ENCODE measurements around the gene MRPS5.

The MRPS5 gene

DNA sequence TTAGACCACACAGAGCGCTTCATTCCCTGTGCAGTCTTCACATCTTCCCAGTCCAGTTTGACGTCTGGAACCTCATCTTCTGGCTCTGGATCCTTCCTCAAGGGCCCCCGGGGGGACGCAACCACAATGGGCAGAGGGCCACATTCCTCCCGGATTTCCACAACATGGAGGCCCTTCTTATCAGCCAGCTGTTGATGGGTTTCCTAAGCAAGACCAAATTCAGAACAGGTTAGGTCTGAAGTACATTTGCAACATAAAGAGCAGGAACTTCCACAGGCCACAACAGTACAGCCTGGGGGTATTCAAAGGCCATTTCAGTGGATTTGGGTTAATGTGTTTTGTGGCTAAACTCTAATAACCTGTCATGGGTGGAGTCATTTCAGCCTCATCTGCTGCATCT is 34.2 kb downstream of the MRPS5 start:
- DNase-seq = no peak

DNA sequence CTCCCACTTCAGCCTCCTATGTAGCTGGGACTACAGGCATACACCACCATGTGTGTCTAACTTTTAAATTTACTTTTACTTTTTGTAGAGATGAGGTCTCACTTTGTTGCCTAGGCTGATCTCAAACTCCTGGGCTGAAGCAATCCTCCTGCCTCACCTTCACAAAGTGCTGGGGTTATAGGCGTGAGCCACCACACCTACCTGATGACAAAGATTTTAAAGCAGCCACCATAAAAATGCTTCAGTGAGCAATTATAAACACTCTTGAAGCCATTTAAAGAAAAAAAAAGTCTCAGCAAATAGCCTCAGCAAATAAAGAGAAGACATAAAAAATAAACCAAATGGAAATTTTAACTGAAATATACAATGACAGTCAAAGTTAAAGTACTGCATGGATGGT is 35.6 kb downstream of the MRPS5 start:
- DNase-seq = no peak

- DNase-seq = no peak
Measured at GRCh38 chr2:95082477-95082876, 39.1 kb downstream of the MRPS5 start.

- no peak for DNase-seq
Measured at GRCh38 chr2:95079199-95079683, 42.4 kb downstream of the MRPS5 start.

- no peak for DNase-seq
Measured at GRCh38 chr2:95077861-95078603, 43.6 kb downstream of the MRPS5 start.

DNA sequence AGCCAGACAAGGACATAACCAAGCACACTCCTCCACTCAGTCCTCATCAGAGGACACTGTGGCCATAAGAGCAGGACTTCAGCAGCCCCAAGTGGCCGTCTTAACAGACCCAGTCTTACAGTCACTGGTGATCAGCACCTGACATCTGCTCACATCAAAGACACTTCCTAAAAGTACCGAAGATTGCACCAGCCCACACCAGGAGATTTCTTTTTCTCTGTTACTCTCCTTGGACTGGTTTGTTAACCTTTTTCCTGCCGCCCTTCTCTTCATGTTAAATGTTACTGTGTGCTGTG is 44.1 kb downstream of the MRPS5 start:
- DNase-seq = no peak

DNA sequence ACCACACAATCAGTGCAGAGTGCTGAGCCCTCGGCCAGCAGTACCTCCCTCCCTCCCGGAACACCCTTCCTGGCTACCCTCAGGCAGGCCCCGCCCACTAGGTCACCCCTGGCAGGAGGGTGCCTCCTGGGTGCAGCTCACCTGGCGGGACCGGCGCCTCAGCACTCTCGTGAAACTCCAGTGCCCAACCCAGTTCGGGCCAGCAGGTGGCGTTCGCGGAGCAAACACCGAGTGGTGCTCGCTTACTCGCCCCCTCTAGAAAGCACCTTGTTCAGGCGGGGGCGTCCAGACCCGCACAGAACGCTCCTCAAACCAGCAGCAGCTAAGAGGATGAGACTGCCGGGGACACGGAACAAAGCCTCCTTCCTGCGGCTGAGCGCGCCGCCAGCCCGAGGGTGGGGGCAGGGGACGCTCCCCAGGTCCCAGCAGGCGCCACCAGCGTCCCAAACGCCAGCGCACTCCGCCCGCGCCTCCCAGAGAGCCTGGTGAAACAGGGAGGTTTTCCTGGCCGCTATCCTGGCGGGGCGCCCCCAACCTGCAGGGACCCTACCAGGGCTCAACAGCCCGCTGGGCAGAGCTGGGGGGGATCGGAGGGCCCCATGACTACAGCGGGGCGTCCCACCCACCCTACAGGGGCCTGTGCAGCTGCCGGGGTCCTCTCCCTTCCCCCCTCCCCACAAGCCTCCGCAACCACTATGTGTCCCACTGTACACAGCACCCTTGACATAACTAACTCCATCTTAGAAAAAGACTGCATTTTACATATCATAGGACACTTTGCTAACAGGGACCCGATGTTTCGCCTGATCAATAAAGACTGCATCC is 44.7 kb downstream of the MRPS5 start:
- peak; percentile 91 for DNase-seq

DNA sequence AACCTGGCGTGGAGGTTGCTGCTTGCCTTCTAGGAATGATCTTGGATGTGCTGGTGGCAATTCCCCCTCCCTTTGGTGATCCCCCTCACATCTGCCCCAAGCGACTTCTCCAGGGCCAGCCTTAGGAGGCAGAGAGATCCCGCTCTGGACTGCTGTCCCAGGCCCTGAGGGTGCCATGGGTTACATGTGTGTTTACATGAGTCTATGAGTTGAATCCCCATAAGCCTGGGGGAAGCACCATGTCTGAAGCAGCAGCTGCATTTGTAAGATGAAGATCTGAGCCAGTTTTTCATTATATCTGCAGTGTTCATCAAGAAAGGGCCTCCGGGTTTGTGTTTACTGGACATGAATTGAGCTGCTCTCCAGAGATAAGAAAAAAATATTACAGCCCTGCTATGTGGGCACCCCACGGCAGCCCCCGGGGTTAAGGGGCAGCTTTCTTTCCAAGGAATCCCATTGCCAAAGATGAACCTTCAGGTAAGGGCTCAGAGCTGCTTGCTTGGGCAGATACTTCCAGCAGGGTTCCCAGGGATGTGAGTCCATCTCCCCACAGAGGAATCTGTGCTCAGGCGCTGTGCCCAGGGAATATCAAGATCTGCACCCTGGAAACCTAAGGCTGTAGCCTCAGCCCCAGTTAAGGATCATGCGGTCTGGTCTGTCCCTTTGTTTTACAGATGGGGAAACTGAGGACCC is 46.0 kb downstream of the MRPS5 start:
- DNase-seq = no peak

DNA sequence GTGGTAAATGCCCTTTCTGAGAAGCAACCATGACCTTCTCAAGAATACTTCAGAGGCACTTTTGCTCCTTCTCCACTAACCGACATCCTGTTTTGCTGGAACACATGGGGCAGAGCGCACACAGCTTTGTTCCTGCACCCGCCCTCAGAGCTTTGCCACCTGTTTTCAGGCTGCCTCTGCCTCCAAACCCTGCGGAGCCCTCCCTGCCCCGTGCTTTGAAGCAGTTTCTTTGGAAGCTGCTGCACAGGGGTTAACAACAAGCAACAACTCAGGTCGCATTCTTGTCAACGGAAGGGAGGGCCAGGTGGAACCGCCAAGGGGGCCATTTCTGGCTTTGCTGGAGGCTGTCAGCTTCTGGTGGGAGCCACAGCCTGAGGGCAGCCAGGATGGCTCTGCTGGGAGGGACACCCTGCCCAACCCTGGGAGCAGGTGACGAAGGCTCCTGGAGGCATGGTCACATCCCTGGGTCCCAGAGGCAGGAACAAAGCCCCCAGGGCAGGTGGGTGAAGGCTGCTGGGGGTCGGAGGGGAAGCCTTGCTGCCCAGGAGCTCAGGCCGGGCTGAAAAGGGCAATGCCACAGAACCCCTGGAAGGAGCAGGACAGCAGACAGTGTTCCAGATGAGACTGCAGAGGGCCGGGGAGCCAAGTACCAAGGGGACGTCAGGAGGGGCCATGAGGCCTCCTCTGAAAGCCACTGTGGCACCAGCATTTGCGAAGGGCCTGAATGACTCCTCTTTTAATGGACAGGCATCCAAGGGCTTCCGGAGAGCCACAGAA is 46.8 kb downstream of the MRPS5 start:
- peak; percentile 59 for DNase-seq

GRCh38 chr2:95073856-95074662 is 47.5 kb downstream of the MRPS5 start:
- no peak for DNase-seq

GRCh38 chr2:95072424-95072823 is 49.2 kb downstream of the MRPS5 start:
- DNase-seq = no peak

DNA sequence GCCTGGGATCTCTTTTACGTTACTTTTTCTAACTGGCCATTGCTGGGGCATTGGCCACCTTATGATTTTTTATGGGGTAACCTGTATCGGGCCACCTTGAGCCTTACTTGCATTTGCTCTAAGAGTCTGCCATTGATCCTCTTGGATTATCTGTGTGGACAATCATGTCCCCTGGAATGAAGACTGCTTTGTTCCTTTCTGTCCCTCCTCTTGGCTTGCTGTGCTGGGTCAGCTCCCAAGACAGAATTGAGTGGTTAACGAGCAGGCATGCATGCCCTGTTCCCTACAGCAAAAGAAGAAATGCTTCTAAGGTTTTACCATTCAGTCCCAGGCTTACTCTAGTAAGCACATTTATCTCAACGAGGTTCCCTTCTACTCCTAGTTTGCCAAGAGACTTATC is 49.8 kb downstream of the MRPS5 start:
- DNase-seq = no peak

- no peak for DNase-seq
Measured at GRCh38 chr2:95069465-95069864, 52.1 kb downstream of the MRPS5 start.

DNA sequence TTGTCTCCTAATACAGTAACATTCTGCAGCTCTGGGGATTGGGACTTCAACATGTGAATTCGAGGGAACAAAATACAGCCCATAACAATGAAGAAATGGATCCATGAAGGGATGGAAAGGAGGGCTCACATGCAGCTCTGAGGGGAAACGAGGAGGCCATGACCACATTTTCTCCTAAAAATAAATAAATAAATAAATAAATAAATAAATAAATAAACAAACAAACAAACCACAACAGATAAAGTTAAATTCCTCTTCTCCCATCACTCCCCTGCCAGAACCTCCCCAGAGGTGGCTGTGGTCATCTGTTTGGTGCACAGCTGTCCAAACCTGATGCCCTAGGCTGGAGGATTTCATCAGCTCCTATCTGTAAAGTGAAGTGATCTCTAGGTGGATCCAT is 53.4 kb downstream of the MRPS5 start:
- no peak for DNase-seq

- DNase-seq = no peak
Measured at GRCh38 chr2:95063086-95063958, 58.3 kb downstream of the MRPS5 start.

DNA sequence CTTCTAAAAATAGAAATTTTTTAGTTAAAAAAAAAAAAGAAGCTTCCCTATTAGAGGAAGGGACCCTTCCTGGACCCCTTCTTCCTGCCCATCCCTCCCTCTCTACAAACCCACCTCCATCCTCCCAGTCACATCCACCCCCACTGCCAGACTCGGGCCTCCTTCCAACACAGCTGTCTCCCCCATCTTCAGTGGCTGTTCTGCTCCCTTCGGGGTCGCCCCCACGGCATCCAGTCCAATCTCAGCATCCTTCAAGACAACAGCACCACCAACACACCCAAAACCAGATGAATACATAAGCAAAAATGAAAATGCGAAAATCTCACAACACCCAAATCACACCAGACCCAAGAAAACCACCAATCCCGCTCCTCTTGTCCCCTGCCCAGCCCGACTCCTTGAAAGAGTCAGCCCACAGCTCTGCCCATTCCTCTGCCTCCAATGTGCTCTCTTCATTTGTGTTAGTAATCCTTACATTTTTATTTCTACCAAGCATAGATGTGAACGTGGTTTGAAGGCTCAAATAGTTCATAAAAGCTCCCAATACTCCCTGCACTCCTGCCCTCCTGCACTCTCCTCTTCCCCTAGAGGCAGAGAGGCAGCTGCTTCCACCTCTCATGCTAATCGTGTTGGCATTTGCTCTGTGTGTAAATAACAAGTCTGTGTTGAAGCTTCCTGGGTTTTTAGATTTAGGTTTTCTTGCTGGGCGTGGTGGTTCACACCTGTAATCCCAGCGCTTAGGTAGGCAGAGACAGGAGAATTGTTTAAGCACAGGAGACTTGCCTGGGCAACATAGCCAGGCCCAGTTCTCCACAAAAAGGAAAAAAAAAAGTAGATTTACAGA is 59.1 kb downstream of the MRPS5 start:
- no peak for DNase-seq

GRCh38 chr2:95061601-95062183 is 59.9 kb downstream of the MRPS5 start:
- no peak for DNase-seq

- DNase-seq = no peak
Measured at GRCh38 chr2:95061119-95061512, 60.5 kb downstream of the MRPS5 start.

DNA sequence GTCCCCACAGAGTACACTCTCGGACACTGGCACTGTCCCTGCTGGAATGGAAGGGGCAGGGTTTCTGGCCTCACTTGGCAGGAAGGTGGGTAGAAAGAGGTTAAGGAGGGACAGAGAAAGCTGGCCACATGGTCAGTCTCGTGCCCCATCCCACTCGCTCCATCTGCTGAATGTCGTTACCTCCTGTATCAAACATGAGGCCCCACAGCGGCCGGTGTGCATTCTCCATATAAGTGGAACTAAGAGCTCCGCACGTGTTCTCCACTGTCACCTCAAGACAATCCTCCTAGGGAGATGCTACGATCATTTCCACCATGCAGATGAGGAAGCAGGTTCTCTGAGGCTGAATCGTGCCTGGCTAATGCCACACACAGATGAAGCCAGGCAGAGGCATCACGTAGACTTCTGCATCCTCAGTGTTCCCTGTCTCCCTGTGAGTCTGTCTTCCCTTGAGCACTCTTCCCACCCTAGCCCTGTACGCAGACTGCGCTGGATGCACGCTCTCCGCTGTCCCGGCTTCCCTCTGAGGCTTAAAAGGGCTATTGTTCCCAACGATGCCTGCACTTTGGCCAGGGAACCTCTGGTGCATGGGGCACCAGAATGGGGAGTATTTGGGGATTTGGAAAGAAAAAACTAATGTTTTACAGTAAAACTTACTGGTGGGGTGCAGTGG is 61.0 kb downstream of the MRPS5 start:
- DNase-seq = no peak

Measured in stimulated activated CD4-positive, alpha-beta T cell treated with anti-CD3 and anti-CD28 coated beads, Interleukin-4, amount 100 ng/mL, for 24 hours (primary cell).